ENCODE results near the gene ACYP2.
A peak's percentile ranks its signal among the peaks of the same experiment; 100 is the strongest.
"Not testable (repeated sequence)": the region's sequence is repeated elsewhere in the genome, so short reads cannot be mapped to it uniquely, and the experiment has no call there.

Gene ACYP2

DNA sequence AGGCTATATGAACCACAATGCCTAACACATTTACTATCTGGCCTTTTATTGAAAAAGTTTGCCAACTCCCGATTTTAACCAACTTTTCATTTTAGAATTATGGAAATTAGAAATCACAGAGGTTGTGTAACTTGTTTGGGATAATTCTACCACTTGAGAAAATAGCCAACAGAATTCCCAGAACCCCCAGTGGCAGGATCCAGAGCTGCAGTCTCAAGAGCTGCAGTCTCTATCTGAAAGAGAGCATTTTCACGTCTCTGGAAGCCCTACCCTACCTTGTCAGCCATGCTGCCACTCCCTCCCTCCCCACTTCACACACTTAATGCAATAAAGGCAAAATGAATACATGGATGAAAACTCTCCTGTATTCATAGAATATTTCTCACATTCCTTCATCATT is 164.0 kb downstream of the ACYP2 start:
- DNase-seq: no peak

DNA sequence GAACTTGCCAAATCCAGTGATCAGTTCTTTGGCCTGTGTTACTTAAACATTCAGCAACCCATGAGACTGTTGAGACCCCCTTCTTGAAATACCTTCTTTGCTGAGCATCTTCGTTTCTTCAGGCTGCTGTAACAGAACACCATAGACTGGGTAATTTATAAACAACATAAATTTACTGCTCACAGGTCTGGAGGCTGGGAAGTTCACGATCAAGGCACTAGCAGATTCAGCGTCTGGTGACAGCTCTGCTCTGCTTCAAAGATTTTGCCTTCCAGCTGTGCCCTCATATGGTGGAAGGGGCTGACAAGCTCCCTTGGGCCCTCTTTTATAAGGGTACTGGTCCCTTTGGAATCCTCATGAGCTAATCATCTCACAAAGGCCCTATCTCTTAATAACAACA is 169.4 kb downstream of the ACYP2 start:
- no peak for DNase-seq

DNA sequence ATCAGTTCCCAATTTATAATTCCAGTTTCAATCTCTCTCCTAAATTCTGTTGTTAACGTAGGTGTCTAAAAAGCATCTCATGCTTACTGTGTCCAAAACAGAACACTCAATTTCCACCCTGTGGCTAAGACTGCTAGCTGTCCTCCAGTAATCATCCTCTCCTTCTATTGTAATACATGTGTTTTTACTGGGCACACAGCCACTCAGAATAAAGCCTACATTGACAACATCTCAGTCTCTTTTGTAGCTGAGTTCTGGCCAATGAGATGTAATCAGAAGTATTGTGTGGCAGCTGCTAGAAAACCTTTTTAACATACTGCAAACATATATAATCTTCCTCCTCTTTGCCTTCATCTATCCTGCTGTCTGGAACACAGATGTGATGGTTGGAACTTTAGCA is 170.0 kb downstream of the ACYP2 start:
- DNase-seq: no peak

DNA sequence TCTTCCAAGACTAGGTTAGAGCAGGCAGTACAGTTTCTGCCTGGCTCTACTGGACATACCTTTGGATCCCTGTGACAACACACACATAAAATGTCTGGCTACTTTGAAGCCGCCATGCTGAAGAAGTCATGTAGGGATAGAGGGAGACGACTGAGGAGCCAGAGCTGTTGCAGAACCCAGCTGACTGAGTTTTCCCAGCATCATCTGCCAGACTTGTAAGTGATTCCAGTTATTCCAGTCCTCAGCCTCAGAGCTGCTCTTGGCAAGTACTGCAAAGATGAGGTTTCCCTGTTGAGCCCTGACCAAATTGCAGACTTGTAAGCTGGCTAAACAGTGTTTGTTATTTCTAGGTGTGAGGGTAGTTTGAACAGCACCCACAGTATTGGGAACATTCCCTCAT is 172.1 kb downstream of the ACYP2 start:
- no peak for DNase-seq

DNA sequence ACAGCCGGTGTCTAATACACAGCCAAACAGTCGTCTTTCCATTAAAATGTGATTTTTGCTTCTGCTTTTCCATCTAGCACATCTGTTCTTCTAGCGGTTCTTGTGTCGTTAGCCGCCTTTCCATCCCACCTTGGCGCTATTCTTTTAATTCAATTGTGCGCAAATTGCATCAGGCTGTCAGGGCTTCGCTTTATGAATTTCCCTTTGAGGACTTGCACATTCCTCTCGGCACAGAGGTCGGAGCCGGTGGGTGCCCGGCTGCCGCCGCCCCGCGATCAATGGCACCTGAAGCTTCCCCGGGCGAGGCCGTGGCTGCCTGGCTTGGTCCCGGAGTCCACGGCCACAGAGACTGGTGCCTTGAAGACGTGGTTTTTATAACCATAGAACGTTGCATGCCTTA is 174.5 kb downstream of the ACYP2 start:
- DNase-seq: no peak

DNA sequence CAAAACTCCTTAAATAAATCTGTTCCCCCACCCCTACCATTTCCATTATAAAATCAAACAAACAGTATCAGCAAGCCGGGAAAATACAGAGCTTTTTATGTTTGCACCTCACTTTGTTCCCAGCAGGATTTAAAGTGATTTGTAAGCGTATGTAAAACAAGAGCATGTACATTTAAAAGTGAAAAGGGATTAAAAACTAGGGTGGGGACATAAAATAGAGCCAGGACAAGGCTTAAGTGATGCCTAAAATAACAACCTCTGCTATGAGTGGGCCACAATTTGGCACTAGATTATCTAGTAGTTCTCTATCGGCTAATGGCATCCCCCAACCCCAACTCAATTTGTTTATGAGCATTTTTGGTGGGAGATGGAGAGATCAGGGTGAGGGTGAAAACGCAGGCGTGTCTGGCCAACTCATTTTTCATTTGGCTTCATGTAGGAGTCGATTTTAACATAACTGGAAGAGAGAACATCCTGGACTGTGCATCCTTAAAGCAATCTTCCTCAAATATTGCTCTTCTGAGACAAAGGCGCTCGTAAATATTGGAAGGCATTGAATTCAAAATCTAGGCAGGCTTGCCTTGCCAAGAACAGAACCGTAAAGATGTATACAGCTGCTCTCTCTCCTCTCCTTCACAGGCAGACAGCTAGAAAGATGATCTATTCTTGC is 175.1 kb downstream of the ACYP2 start:
- no peak for DNase-seq

DNA sequence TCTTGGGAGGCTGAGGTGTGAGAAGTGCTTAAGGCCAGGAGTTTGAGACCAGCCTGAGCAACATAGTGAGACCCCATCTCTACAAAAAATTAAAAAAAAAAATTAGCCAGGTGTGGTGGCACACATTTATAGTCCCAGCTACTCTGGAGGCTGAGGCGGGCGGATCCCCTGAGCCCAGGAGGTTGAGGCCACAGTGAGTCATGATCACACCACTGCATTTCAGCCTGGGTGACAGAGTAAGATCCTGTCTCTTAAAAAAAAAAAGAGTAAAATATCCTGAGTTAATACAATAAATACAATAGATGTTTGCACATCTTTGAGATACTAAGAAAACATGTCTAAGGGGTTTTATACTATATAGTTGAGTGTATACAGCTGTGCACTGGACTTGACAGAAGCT is 179.2 kb downstream of the ACYP2 start:
- DNase-seq: not testable (repeated sequence)

DNA sequence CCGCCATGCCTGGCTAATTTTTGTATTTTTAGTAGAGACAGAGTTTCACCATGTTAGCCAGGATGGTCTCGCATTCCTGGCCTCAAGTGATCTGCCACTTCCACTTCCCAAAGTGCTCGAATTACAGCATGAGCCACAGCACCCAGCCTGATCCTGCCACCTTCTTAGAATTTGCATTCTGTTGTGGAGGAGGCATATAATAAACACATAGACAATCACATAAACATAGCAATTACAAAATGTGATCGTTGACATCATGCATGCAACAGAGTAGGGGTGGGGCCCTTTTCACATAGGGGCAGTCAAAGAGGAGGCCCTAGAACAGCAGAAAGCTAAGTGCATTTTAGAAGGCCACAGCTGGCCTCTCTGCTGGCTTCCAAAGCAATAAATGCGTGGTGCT is 180.5 kb downstream of the ACYP2 start:
- DNase-seq: no peak

DNA sequence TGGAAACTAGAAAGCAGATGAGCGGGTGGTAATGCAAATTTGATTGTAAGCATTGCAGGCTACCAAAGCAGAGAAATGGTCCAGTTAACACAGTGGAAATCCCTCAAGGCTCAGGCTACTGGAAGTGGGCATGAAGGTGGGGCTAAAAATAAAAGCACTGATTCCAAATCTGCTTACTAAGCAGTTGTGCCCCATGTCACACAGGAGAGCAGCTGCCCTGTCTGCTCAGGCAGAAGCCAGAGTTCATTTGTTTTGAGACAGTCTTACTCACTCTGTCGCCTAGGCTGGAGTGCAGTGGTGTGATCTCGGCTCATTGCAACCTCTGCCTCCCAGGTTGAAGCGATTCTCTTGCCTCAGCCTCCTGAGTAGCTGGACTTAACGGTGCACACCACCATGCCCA is 183.1 kb downstream of the ACYP2 start:
- DNase-seq: no peak

DNA sequence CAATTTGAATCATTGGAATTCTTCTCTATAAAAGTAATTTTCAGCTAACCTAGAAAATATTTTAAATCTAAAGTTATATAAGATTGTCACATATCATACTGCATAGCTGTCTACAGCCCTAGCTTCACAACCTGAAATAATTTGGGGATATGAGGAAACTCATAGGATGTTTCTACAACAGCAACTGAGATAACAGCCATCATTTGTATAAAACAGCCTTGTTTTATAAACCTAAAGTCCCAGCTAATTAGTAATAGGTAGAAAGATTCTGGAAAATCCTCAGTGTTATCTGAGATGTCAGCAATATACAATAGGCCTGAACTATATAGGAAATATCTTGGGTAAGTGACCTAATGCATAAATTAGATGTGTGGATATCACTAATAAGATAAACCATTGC is 188.2 kb downstream of the ACYP2 start:
- no peak for DNase-seq

DNA sequence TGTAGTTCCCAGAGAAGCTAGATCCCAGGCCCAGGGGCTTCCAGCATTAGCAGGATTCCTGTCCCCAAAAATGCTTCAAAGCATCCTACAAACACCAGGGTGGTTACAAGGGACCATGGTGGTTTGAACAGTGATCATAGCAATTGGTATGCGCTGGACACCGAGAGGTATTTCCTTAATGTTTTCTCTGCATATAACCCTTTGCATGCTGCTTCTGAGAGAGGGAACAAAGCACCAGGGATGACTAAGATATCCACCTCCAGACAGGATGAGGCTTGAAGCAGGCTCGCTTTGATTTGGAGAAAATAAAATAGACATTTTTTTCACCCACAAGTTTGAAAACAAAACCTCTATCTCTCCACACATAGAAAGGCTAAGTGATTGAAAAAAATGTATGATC is 191.1 kb downstream of the ACYP2 start:
- DNase-seq: no peak

DNA sequence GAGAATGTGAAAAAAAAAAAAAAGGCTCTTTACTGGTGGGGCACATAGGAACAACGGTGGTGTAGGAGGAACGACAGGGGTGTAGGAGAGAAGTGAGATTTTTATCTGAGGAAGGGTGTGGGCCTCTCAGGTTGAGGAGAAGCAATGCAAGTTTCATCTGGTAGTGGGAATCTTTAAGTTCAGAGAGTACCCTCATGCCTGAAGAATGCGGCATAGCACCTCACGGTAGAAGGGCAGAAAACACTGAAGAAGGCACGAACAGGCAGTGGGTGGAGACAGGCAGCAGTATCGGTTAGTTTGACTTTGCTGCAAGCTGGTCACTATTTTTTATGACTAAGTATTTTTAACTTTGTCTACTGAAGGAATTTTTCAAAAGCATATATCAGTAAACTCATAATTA is 192.8 kb downstream of the ACYP2 start:
- DNase-seq: no peak

DNA sequence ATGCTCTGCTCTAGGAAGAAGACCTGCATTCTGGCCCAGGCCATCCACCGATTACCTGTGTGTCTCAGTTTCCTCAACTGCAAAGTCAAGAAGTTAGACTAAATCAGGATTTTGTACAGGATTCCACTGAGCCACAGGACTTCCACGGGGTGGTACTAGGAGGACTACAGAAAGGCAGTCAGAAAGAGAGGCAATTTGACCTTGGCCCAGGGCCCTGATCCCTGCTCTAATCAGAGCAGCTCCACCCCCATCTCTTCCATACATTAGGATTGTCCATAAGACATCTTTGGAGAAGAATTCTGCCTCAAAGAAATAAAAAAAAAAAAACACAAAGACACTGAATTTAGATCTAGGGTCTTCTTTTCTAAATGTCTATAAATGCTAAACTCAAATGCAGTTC is 193.4 kb downstream of the ACYP2 start:
- DNase-seq: no peak

DNA sequence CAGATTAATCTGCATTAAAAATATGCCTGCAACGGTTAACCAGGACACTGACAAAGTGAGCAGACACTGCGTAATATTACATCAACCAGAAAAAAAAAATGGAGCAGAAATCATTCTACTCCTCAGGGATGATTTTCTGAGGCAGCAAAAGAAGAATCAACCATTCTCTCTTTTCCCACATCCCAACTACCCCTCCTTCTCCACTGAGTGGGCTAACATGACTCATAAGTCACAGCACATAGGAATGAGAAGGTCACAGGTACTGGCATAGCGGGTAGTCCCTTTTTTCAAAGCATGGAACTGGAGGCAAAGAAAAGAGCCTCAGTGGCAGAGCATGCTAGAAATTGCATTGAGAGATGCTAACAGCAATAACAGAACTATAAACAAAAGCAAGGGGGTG is 194.9 kb downstream of the ACYP2 start:
- DNase-seq: no peak

DNA sequence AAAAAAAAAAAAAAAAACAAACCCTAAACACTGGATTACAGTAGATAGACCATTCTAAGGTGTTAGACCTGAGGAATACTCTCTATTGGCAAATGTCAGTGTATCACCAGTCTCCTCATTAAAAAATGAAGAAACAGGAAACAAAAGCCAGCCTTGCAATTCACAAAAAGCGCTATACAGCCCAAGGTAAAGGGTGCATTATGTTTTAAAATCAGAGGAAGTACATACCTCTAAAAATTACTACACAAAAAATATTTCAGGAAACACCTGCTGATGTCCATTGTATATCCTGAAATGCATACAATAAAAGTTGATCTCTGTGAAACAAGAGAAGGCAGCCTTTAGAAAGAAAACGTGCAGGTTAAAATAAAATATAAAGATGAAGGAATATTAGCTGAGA is 195.5 kb downstream of the ACYP2 start:
- DNase-seq: no peak

DNA sequence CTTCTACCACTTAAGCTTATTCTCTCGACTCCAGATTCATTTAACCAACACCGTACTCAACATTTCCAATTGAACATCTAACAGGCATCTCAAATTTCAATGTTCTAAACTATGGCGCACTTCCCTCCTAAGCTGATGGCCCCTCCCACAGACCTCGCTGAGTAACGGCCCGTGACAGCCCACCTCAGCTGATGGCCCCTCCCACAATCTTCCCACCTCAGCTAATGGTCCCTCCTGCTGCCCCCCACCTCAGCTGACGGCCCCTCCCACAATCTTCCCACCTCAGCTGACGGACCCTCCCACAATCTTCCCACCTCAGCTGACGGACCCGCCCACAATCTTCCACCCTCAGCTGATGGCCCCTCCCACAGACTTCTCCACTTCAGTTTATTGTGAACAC is 197.7 kb downstream of the ACYP2 start:
- no peak for DNase-seq

DNA sequence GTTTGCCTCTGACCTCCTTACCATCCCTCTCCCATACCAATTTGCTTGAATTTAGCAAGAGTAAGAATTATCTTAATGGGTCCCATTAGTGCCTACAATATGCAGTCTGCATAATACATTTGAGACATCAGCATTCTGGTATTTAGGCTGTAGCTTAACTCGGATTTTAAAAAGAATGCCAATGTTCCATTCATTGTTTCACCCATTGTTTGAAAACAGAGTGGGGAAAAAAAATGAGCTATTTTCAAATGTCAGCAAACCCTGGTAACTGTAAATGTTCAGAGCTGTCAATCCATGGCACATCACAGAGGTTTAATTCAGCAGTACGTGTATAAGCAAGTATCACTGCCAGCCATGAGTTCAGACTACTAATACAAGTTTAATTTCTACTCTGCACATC is 202.6 kb downstream of the ACYP2 start:
- DNase-seq: no peak

DNA sequence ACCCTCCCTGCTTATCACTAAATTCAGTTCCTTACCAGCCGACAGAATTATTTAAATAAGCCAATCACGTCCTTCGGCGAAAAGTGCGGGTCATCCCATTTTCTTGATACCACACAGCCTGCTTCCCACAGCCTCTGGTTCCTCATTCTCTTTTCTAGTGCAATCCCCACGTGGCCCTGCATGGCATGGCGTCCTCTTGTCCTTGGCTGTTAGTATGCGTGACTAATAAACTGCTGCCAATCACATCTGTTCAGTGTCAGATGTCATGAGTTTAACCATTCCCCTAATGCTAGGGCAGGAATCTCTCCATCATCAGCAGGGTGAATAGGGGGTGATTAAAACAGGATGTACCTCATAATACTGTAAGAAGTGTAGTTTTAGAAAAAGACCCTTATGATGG is 203.4 kb downstream of the ACYP2 start:
- no peak for DNase-seq

DNA sequence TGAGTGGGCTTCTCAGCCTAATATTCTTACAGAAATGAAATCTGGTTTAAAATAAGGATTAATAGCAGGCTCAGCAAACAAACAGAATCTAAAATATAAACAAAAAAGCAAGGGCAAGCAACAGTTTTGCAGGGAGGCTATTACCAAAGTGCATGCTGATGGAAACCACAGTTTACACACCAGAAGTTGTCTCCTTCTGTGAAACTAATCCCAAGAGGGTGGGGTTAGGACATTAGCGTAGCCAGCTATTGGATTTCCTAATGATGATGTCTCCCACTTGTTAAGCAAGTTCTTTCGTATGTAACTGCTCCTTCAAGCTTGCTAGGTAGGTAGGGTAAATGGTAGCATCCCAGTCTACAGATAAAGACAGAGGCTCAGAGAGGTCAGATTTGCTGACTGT is 205.6 kb downstream of the ACYP2 start:
- no peak for DNase-seq

DNA sequence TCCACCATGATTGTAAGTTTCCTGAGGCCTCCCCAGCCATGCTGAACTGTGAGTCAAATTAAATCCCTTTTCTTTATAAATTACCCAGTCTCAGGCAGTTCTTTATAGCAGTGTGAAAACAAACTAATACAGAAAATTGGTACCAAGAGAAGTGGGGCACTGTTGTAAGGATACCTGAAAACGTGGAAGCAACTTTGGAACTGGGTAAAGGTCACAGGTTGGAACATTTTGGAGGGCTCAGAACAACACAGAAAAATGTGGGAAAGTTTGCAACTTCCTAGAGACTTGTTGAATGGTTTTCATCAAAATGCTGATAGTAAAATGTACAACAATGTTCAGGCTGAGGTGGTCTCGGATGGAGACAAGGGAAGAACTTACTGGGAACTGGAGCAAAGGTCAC is 209.1 kb downstream of the ACYP2 start:
- DNase-seq: not testable (repeated sequence)

DNA sequence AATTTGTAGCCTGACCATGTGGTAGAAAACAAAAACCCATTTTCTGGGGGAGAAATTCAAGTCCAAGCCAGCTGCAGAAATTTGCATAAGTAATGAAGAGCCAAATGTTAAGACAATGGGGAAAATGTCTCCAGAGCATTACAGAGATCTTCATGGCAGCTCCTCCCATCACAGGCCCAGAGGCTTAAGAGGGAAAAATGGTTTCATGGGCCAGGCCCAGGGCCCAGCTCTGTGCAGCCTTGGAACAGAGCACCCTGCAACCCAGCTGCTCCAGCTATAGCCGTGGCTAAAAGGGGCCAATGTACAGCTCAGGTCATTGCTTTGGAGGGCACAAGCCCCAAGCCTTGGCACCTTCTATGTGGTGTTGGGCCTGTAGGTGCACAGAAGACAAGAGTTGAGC is 209.7 kb downstream of the ACYP2 start:
- DNase-seq: no peak

DNA sequence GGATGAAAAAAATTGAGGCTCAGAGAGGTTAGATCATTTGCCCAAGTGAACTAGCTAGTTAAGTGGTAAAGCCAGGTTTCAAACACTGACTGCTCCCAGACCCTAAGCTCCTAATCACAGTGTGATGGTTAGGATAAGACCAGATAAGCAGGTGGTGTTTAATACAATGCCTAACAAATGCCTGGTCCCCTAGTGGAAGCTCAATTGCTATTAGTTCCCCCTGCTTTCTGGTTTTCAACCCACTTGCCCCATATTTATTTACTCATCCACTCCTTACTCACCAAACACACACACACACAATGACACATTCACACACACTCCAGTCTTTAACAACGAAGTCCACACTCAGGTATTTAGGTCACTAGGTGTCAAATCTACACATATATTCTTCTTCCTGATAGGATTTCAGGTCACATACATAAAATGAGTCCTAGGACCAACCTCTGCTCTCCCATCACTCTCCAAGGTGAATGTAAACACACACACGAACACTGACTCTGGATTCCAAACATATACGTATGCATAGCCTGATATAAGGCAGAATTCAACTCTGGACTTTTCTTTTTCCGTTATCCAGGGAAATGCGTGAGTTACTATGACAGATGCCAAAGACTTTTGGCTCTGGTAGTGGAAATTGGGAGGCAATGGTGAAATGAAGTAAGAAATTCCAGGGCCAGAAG is 214.2 kb downstream of the ACYP2 start:
- no peak for DNase-seq

DNA sequence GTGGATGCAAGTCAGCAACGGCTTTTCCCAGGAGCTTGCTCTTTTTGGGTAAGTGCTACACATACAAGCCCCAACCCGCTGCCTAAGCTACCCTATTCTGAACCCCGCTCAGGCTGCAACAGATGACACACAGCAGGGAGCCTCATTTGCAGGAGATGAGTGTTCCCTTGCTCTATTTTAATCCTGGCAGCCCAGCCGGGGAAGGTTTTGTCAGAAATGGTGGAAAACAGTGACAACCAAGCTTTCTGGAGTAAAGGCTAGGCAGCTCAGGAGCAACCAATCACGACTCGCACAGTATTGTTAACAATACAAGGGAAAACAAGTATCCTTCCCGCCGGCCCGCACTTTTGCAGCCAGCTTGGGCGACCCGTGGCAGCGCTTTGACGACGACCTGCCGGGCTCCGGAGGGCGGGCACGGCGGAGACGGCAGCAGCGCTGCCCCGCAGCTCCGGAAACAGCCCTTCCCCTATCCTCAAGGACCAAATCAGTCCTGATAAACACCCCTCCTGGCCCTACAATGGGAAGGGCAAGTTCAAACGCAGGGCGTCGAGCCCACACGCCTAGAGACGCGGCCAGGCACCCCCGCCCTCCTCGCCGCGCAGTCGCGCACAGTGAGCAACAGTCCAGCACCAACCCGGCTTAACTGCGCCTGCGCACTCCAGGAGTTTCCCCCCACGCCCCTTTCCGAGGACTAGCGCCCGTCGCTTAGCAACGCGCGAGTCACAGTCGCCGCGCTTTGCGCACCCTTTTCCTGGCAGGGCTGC is 214.9 kb downstream of the ACYP2 start:
- DNase-seq: peak; percentile 94
